Keratinocyte (primary cell): Measurements from ENCODE around the gene MAGI1. TPM values are rescaled to one million over a fixed set of nuclear protein-coding genes. Genes with fewer than 3 reads are reported as not detected.

Experiments used
- DNase-seq: peaks from one replicate; pipeline ENCODE4 v3.0.0-alpha.2; 2011; ENCODE audit warnings: low read depth, missing footprints, low spot score
- FAIRE-seq: peaks from 2 replicates; lab custom pipeline; 2011; peaks lifted over from hg19 to GRCh38; lab: Jason Lieb, UNC
- H2AFZ ChIP-seq: 2 replicates; pipeline ENCODE4 v1.6.0; 2012; ENCODE audit warnings: low read length, control low read depth, inconsistent platforms; ENCODE audit not compliant: control insufficient read depth
- H3K27ac ChIP-seq: 2 replicates; pipeline ENCODE4 v1.5.1; 2011; ENCODE audit warnings: low read length; ENCODE audit not compliant: control insufficient read depth, insufficient read depth
- H3K27me3 ChIP-seq: 3 replicates; pipeline ENCODE4 v1.6.0; 2011; ENCODE audit warnings: low read length; ENCODE audit not compliant: control insufficient read depth, insufficient read depth; ENCODE audit errors: extremely low read depth
- H3K36me3 ChIP-seq, 2 experiments: 2 replicates in 1 of 2; 3 replicates in 1 of 2; pipeline ENCODE4 v1.5.1; 2011; ENCODE audit warnings: low read length in 2 of 2, mild to moderate bottlenecking in 1 of 2; ENCODE audit not compliant: control insufficient read depth in 2 of 2, insufficient read depth in 2 of 2; ENCODE audit errors: extremely low read depth in 1 of 2
- H3K4me1 ChIP-seq: 3 replicates; pipeline ENCODE4 v1.5.1; 2011; ENCODE audit warnings: low read length; ENCODE audit not compliant: control insufficient read depth, insufficient read depth; ENCODE audit errors: extremely low read depth
- H3K4me2 ChIP-seq: 3 replicates; pipeline ENCODE4 v1.6.0; 2011; ENCODE audit warnings: low read depth, low read length; ENCODE audit not compliant: control insufficient read depth, insufficient read depth; ENCODE audit errors: extremely low read depth
- H3K4me3 ChIP-seq, 3 experiments: fragments of 200-600 bp in 1 of 3; sonication (generic) in 1 of 3; 2 replicates in 2 of 3; 3 replicates in 1 of 3; pipeline ENCODE4 v1.5.1; 2011 to 2016; ENCODE audit warnings: low read length in 3 of 3, mild to moderate bottlenecking in 3 of 3, control low read depth in 2 of 3, inconsistent platforms in 1 of 3, low read depth in 1 of 3, mixed read lengths in 1 of 3, mixed run types in 1 of 3, moderate library complexity in 1 of 3; ENCODE audit not compliant: control insufficient read depth in 2 of 3, insufficient read depth in 2 of 3; ENCODE audit errors: extremely low read depth in 1 of 3
- H3K79me2 ChIP-seq: 2 replicates; pipeline ENCODE4 v1.6.0; 2012; ENCODE audit warnings: low read length; ENCODE audit not compliant: control insufficient read depth, insufficient read depth
- H3K9ac ChIP-seq: 3 replicates; pipeline ENCODE4 v1.6.0; 2011; ENCODE audit warnings: low read length; ENCODE audit not compliant: control insufficient read depth, insufficient read depth; ENCODE audit errors: extremely low read depth
- H3K9me1 ChIP-seq: 3 replicates; pipeline ENCODE4 v1.6.0; 2011; ENCODE audit warnings: low read length; ENCODE audit not compliant: control insufficient read depth, insufficient read depth; ENCODE audit errors: extremely low read depth
- H3K9me3 ChIP-seq: 2 replicates; pipeline ENCODE4 v1.5.1; 2012; ENCODE audit warnings: low read depth, low read length; ENCODE audit not compliant: control insufficient read depth
- H4K20me1 ChIP-seq: 3 replicates; pipeline ENCODE4 v1.6.0; 2011; ENCODE audit warnings: low read length; ENCODE audit not compliant: control insufficient read depth, insufficient read depth; ENCODE audit errors: extremely low read depth
- CTCF ChIP-seq, 3 experiments: IDR thresholded peaks in 1 of 3; conservative IDR thresholded peaks in 1 of 3; optimal IDR thresholded peaks in 1 of 3; 2 replicates in 2 of 3; 3 replicates in 1 of 3; pipeline versions ENCODE3 to v1.5.1; 2011; ENCODE audit warnings: low read length in 3 of 3, mild to moderate bottlenecking in 3 of 3, moderate library complexity in 2 of 3, control low read depth in 1 of 3, inconsistent platforms in 1 of 3; ENCODE audit not compliant: insufficient read depth in 2 of 3; ENCODE audit errors: extremely low read depth in 1 of 3
- EZH2 ChIP-seq: IDR thresholded peaks from one replicate; pipeline ENCODE4 v1.6.1; 2012; ENCODE audit warnings: inconsistent platforms, mild to moderate bottlenecking, low read length, moderate library complexity
- dilution Hi-C: fragments of 300-500 bp; cut with MboI; formaldehyde crosslinking; loops from one replicate; pipeline ENCODE4 v1.7.0; 2020; ENCODE audit warnings: low sequenced_read_pairs; ENCODE audit not compliant: extremely low pct_ligation_motif_present
- polyA plus RNA-seq, 5 experiments: library from polyadenylated mRNA; depleted of rRNA in 3 of 5; stranded (reverse) in 3 of 5; stranded (forward) in 1 of 5; unstranded in 1 of 5; fragments of >200 nt; gene quantifications; 1 replicate in 1 of 5; 2 replicates in 3 of 5; 3 replicates in 1 of 5; pipeline versions ENCODE4 v1.2.1 to v1.2.3, GENCODE V29; 2011 to 2012; ENCODE audit warnings: missing spikeins in 2 of 5, low read depth in 1 of 5, low replicate concordance in 1 of 5

The MAGI1 gene
- polyA plus RNA-seq, 1 donor (not counting 4 experiments of a cell fraction or from before 2014, with no cell fraction given): 10.9 TPM

GRCh38 chr3:65603631-65604030, 435.1 kb downstream of the MAGI1 start:
- H3K9me3 ChIP-seq: no peaks in the 10 kb centered on the region
- TF ChIP-seq CTCF (optimal IDR thresholded peaks at IDR 0.05 in 1 of 3, IDR thresholded peaks at IDR 0.05 in 1 of 3, conservative IDR thresholded peaks at IDR 0.05 in 1 of 3; ENCODE audit: extremely low read depth in 1 of 3, insufficient read depth in 2 of 3, low read length in 3 of 3) (no peak), EZH2 (no peak)
- DNase-seq (no peak), FAIRE-seq (no peak)
- H3K4me3 ChIP-seq: no peak overlapping the region
- H3K4me1 ChIP-seq: peaks cover 23% of the 10 kb centered on the region
- H3K27me3 ChIP-seq: no peaks in the 10 kb centered on the region
- H3K4me2 ChIP-seq: no peak overlapping the region
- dilution Hi-C loops: no loop called here
- no peaks in the 10 kb centered on the region for H4K20me1 ChIP-seq
- H3K27ac ChIP-seq: no peak overlapping the region
- H3K36me3 ChIP-seq: no peaks in the 10 kb centered on the region
- no peak overlapping the region for H2AFZ ChIP-seq
- no peaks in the 10 kb centered on the region for H3K79me2 ChIP-seq
- H3K9ac ChIP-seq: no peak overlapping the region
- H3K9me1 ChIP-seq: no peaks in the 10 kb centered on the region

GRCh38 chr3:65600888-65601287, 437.8 kb downstream of the MAGI1 start:
- FAIRE-seq (no peak), DNase-seq (no peak)
- Histone ChIP-seq H3K27ac (no peak overlapping the region), H2AFZ (no peak overlapping the region), H3K9me3 (no peaks in the 10 kb centered on the region), H3K4me2 (no peak overlapping the region), H3K9me1 (no peaks in the 10 kb centered on the region), H3K27me3 (no peaks in the 10 kb centered on the region), H3K4me3 (no peak overlapping the region), H4K20me1 (no peaks in the 10 kb centered on the region), H3K4me1 (peaks cover 14% of the 10 kb centered on the region), H3K9ac (no peak overlapping the region), H3K36me3 (no peaks in the 10 kb centered on the region), H3K79me2 (no peaks in the 10 kb centered on the region)
- dilution Hi-C loops: no loop called here
- TF ChIP-seq CTCF (optimal IDR thresholded peaks at IDR 0.05 in 1 of 3, IDR thresholded peaks at IDR 0.05 in 1 of 3, conservative IDR thresholded peaks at IDR 0.05 in 1 of 3; ENCODE audit: extremely low read depth in 1 of 3, insufficient read depth in 2 of 3, low read length in 3 of 3) (no peak), EZH2 (no peak)
